NCI-H748 (cell line): Measurements from ENCODE around the gene CD151.

Experiments used
- DNase-seq: peaks from one replicate; lab custom pipeline; 2025; ENCODE audit not compliant: unreplicated experiment; lab: John Stamatoyannopoulos, UW

The CD151 gene

GRCh38 chr11:869399-870126 is 36.8 kb downstream of the CD151 start:
- DNase-seq: no peak

- DNase-seq: no peak
Observed at GRCh38 chr11:870127-870413, 37.3 kb downstream of the CD151 start.

- DNase-seq: no peak
Observed at GRCh38 chr11:870418-870817, 37.7 kb downstream of the CD151 start.

GRCh38 chr11:871472-871871 is 38.7 kb downstream of the CD151 start:
- no peak for DNase-seq

GRCh38 chr11:872799-873198 is 40.0 kb downstream of the CD151 start:
- DNase-seq: no peak

GRCh38 chr11:873706-874105 is 41.0 kb downstream of the CD151 start:
- DNase-seq: no peak

GRCh38 chr11:875203-875602 is 42.5 kb downstream of the CD151 start:
- DNase-seq: no peak

- DNase-seq: no peak
Observed at GRCh38 chr11:875769-876301, 43.1 kb downstream of the CD151 start.

- DNase-seq: no peak
Observed at GRCh38 chr11:876545-876944, 43.8 kb downstream of the CD151 start.

- DNase-seq: no peak
Observed at GRCh38 chr11:877565-877964, 44.8 kb downstream of the CD151 start.

- no peak for DNase-seq
Observed at GRCh38 chr11:880447-880846, 47.7 kb downstream of the CD151 start.

- no peak for DNase-seq
Observed at GRCh38 chr11:882596-882995, 49.8 kb downstream of the CD151 start.

- DNase-seq: no peak
Observed at GRCh38 chr11:883527-883926, 50.8 kb downstream of the CD151 start.

- DNase-seq: no peak
Observed at GRCh38 chr11:884578-885070, 51.9 kb downstream of the CD151 start.

GRCh38 chr11:886568-886967 is 53.8 kb downstream of the CD151 start:
- DNase-seq: no peak

- DNase-seq: no peak
Observed at GRCh38 chr11:887589-887988, 54.8 kb downstream of the CD151 start.
